Astrocyte (in vitro differentiated cells and primary cell): Measurements from ENCODE around the gene CCNH. TPM values are rescaled to one million over a fixed set of nuclear protein-coding genes. Genes with fewer than 3 reads are reported as not detected.

Experiments used
- DNase-seq: peaks from one replicate; pipeline ENCODE4 v3.0.0-alpha.2; 2010; ENCODE audit warnings: low read depth
- FAIRE-seq: peaks from 2 replicates; lab custom pipeline; 2011; peaks lifted over from hg19 to GRCh38; lab: Jason Lieb, UNC
- H2AFZ ChIP-seq: 2 replicates; pipeline ENCODE4 v1.6.0; 2012; ENCODE audit warnings: low read depth, low read length, inconsistent platforms
- H3K27ac ChIP-seq: 2 replicates; pipeline ENCODE4 v1.5.1; 2011; ENCODE audit warnings: low read depth, low read length, inconsistent platforms
- H3K27me3 ChIP-seq: 2 replicates; pipeline ENCODE4 v1.6.0; 2011; ENCODE audit warnings: low read length, inconsistent platforms; ENCODE audit not compliant: insufficient read depth
- H3K36me3 ChIP-seq: 2 replicates; pipeline ENCODE4 v1.5.1; 2011; ENCODE audit warnings: low read length, inconsistent platforms; ENCODE audit not compliant: insufficient read depth
- H3K4me1 ChIP-seq: 2 replicates; pipeline ENCODE4 v1.5.1; 2011; ENCODE audit warnings: low read length, inconsistent platforms; ENCODE audit not compliant: insufficient read depth
- H3K4me2 ChIP-seq: 2 replicates; pipeline ENCODE4 v1.6.0; 2012; ENCODE audit warnings: low read length, inconsistent platforms
- H3K4me3 ChIP-seq: 2 replicates; pipeline ENCODE4 v1.5.1; 2011; ENCODE audit warnings: low read depth, mild to moderate bottlenecking, low read length, inconsistent platforms; ENCODE audit not compliant: insufficient read depth
- H3K79me2 ChIP-seq: 2 replicates; pipeline ENCODE4 v1.6.0; 2012; ENCODE audit warnings: mild to moderate bottlenecking, low read length, inconsistent platforms; ENCODE audit not compliant: insufficient read depth
- H3K9ac ChIP-seq: 2 replicates; pipeline ENCODE4 v1.6.0; 2012; ENCODE audit warnings: mild to moderate bottlenecking, low read length, inconsistent platforms
- H3K9me3 ChIP-seq: 2 replicates; pipeline ENCODE4 v1.5.1; 2012; ENCODE audit warnings: low read depth, mild to moderate bottlenecking, low read length, inconsistent platforms; ENCODE audit not compliant: insufficient read depth
- H4K20me1 ChIP-seq: 2 replicates; pipeline ENCODE4 v1.6.0; 2012; ENCODE audit warnings: low read length, inconsistent platforms; ENCODE audit not compliant: insufficient read depth
- H3K27ac Mint-ChIP-seq: one replicate; pipeline ENCODE4 v1.8.0; 2021; ENCODE audit warnings: mild to moderate bottlenecking, mixed read lengths; ENCODE audit not compliant: unreplicated experiment
- H3K27me3 Mint-ChIP-seq: one replicate; pipeline ENCODE4 v1.8.0; 2021; ENCODE audit warnings: low read depth, mixed read lengths; ENCODE audit not compliant: unreplicated experiment
- H3K36me3 Mint-ChIP-seq: one replicate; pipeline ENCODE4 v1.8.0; 2021; ENCODE audit warnings: low read depth, mixed read lengths; ENCODE audit not compliant: unreplicated experiment
- H3K4me1 Mint-ChIP-seq: one replicate; pipeline ENCODE4 v1.8.0; 2021; ENCODE audit warnings: low read depth, mixed read lengths; ENCODE audit not compliant: unreplicated experiment
- H3K4me3 Mint-ChIP-seq: one replicate; pipeline ENCODE4 v1.8.0; 2021; ENCODE audit warnings: mild to moderate bottlenecking, moderate library complexity, mixed read lengths; ENCODE audit not compliant: unreplicated experiment
- H3K9me3 Mint-ChIP-seq: one replicate; pipeline ENCODE4 v1.8.0; 2021; ENCODE audit warnings: mild to moderate bottlenecking, mixed read lengths; ENCODE audit not compliant: unreplicated experiment
- EZH2 ChIP-seq: IDR thresholded peaks from 2 replicates; pipeline ENCODE4 v1.6.1; 2012; ENCODE audit warnings: mild to moderate bottlenecking, low read length, inconsistent platforms; ENCODE audit not compliant: insufficient read depth
- total RNA-seq: library from RNA; stranded (reverse); gene quantifications from 2 replicates; pipeline ENCODE4 v1.2.1, GENCODE V29; 2021
- TF ChIP-seq, protein P1 (sequence below): IDR thresholded peaks from 2 replicates; pipeline ENCODE4 v1.5.1; 2011; ENCODE audit warnings: low read depth, mild to moderate bottlenecking, inconsistent platforms, low read length, moderate library complexity; ENCODE audit not compliant: insufficient read depth

Gene CCNH
- total RNA-seq, 1 donor from 2014 or later: 30.5 TPM

DNA sequence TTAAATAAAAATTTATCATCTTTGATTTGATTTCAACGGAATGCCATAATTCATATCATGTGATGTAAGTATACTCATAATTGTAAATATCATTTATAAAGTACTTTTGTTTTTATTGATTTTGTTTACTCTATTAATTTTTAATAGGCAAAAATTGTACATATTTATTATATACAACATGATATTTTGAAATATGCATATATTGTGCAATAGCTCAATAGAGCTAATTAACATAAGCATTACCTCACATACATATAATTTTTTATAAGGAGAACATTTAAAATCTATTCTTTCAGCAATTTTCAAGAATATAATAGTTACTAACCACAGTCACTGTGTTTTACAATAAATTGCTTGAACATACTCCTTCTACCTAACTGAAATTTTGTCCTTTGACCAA, 25.0 kb upstream of the CCNH start:
- no peaks in the 10 kb centered on the region for H3K9me3 Mint-ChIP-seq
- H3K27ac Mint-ChIP-seq: no peak overlapping the region
- H3K27ac ChIP-seq: no peak overlapping the region
- H3K4me2 ChIP-seq: no peak overlapping the region
- no peaks in the 10 kb centered on the region for H3K4me1 Mint-ChIP-seq
- no peak for DNase-seq
- no peaks in the 10 kb centered on the region for H3K27me3 Mint-ChIP-seq
- H3K27me3 ChIP-seq: no peaks in the 10 kb centered on the region
- no peaks in the 10 kb centered on the region for H3K36me3 Mint-ChIP-seq
- H3K79me2 ChIP-seq: no peaks in the 10 kb centered on the region
- H3K4me3 ChIP-seq: no peak overlapping the region
- FAIRE-seq: no peak
- H3K9me3 ChIP-seq: no peaks in the 10 kb centered on the region
- no peak overlapping the region for H3K9ac ChIP-seq
- H3K36me3 ChIP-seq: no peaks in the 10 kb centered on the region
- H3K4me3 Mint-ChIP-seq: no peak overlapping the region
- no peak overlapping the region for H2AFZ ChIP-seq
- no peaks in the 10 kb centered on the region for H3K4me1 ChIP-seq
- TF ChIP-seq EZH2: no peak
- TF ChIP-seq, protein P1, sequence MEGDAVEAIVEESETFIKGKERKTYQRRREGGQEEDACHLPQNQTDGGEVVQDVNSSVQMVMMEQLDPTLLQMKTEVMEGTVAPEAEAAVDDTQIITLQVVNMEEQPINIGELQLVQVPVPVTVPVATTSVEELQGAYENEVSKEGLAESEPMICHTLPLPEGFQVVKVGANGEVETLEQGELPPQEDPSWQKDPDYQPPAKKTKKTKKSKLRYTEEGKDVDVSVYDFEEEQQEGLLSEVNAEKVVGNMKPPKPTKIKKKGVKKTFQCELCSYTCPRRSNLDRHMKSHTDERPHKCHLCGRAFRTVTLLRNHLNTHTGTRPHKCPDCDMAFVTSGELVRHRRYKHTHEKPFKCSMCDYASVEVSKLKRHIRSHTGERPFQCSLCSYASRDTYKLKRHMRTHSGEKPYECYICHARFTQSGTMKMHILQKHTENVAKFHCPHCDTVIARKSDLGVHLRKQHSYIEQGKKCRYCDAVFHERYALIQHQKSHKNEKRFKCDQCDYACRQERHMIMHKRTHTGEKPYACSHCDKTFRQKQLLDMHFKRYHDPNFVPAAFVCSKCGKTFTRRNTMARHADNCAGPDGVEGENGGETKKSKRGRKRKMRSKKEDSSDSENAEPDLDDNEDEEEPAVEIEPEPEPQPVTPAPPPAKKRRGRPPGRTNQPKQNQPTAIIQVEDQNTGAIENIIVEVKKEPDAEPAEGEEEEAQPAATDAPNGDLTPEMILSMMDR: no peak
- H4K20me1 ChIP-seq: no peaks in the 10 kb centered on the region

DNA sequence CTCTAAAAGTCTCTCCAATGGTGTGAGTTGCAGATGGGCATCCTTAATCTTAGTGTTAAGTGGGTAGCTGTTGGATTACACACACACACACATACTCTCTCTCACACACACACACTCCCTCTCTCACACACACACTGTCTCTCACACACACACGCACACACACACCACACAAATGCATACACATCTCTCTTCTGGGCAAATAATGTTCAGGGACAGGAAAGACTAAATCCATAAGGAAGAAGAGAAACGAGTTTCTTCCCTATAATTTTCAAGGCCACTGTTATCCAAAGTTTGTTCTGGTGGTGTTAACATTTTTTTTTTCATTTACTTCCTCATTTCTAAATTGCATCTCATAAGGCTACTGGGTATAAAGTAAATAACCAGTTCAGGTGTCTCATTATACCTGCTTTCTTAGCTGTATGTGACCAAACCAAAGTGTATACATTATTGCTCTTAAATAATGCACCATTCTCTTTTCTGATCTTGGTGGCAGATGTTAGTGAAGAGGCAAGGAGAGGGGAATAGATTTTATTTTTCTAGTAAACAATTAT, 22.5 kb upstream of the CCNH start:
- Histone ChIP-seq H2AFZ (no peak overlapping the region), H3K79me2 (no peaks in the 10 kb centered on the region), H4K20me1 (no peaks in the 10 kb centered on the region), H3K9ac (no peak overlapping the region), H3K4me1 (no peaks in the 10 kb centered on the region), H3K27me3 (no peaks in the 10 kb centered on the region), H3K36me3 (no peaks in the 10 kb centered on the region), H3K4me3 (no peak overlapping the region), H3K9me3 (no peaks in the 10 kb centered on the region), H3K27ac (no peak overlapping the region), H3K4me2 (no peak overlapping the region)
- H3K27me3 Mint-ChIP-seq: no peaks in the 10 kb centered on the region
- no peak for DNase-seq
- H3K27ac Mint-ChIP-seq: no peak overlapping the region
- no peaks in the 10 kb centered on the region for H3K9me3 Mint-ChIP-seq
- TF ChIP-seq, protein P1: no peak
- no peak for TF ChIP-seq EZH2
- no peaks in the 10 kb centered on the region for H3K4me1 Mint-ChIP-seq
- FAIRE-seq: no peak
- H3K36me3 Mint-ChIP-seq: no peaks in the 10 kb centered on the region
- no peak overlapping the region for H3K4me3 Mint-ChIP-seq

DNA sequence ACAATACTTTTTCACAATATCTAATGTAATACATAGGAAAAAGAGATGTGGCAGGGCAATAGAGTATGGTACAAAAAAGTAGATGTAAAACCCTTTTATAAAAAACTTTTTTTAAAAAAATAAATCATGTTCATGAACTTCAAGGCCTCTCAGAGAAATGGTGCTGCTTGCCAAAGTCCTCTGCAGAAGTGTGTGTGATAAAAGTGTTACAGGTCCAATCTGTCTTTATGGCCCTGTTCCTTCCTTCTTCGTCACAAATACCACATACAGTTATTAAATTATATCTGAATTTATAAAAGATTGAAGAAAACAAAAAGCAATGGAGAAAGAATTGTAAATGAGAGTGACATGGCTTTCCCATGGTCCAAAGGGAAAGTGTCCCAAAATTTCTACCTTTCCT, 21.7 kb upstream of the CCNH start:
- H3K4me2 ChIP-seq: no peak overlapping the region
- H3K9ac ChIP-seq: no peak overlapping the region
- no peaks in the 10 kb centered on the region for H3K79me2 ChIP-seq
- no peaks in the 10 kb centered on the region for H3K4me1 Mint-ChIP-seq
- no peak overlapping the region for H3K27ac ChIP-seq
- H3K27me3 ChIP-seq: no peaks in the 10 kb centered on the region
- no peaks in the 10 kb centered on the region for H3K4me1 ChIP-seq
- no peak overlapping the region for H2AFZ ChIP-seq
- H3K4me3 ChIP-seq: no peak overlapping the region
- H3K36me3 ChIP-seq: no peaks in the 10 kb centered on the region
- H4K20me1 ChIP-seq: no peaks in the 10 kb centered on the region
- no peaks in the 10 kb centered on the region for H3K36me3 Mint-ChIP-seq
- no peaks in the 10 kb centered on the region for H3K27me3 Mint-ChIP-seq
- no peaks in the 10 kb centered on the region for H3K9me3 ChIP-seq
- H3K27ac Mint-ChIP-seq: no peak overlapping the region
- DNase-seq (no peak), FAIRE-seq (no peak)
- H3K4me3 Mint-ChIP-seq: no peak overlapping the region
- TF ChIP-seq, protein P1: no peak
- no peak for TF ChIP-seq EZH2
- H3K9me3 Mint-ChIP-seq: no peaks in the 10 kb centered on the region
